Measurements from ENCODE around the gene CAMK4. TPM values are rescaled to one million over a fixed set of nuclear protein-coding genes. Genes with fewer than 3 reads are reported as not detected.
"Not testable (repeated sequence)": the region's sequence is repeated elsewhere in the genome, so short reads cannot be mapped to it uniquely, and the experiment has no call there.

The CAMK4 gene
- total RNA-seq, 1 donor from 2014 or later = 67.3 TPM

GRCh38 chr5:111299831-111300432 is 75.7 kb downstream of the CAMK4 start:
- peak in 1 of 2 donors; percentile 19 for DNase-seq (ENCODE audit: low spot score in 2 of 2)
- no peak for FAIRE-seq

DNA sequence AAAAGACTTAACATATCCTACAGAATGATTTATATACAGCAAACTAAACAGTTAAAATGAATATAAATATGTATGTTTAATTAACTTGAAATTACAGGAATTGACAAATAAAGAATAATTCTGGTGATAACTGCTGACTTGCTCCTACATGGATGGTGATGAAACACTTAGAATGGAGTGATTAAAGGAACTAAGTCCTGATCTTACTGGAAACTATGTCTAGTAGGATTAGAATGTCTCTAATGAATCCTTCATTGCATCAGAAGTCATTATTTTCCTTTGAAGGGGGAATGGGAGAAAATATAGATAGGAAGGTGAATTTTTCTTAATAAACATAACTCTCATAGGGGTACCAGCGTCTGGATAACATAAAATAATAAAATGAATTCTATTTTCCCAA is 77.1 kb downstream of the CAMK4 start:
- FAIRE-seq = no peak
- DNase-seq (ENCODE audit: low spot score in 2 of 2) = no peak

GRCh38 chr5:111302043-111302442 is 77.9 kb downstream of the CAMK4 start:
- not testable (repeated sequence) for DNase-seq (ENCODE audit: low spot score in 2 of 2); FAIRE-seq

- no peak for FAIRE-seq
Observed at GRCh38 chr5:111308951-111309350, 84.8 kb downstream of the CAMK4 start.

GRCh38 chr5:111309384-111309783 is 85.2 kb downstream of the CAMK4 start:
- FAIRE-seq = no peak
- DNase-seq (ENCODE audit: low spot score in 2 of 2) = no peak

More at GRCh38 chr5:111308951-111309350, 84.8 kb downstream of the CAMK4 start:
- no peak for DNase-seq (ENCODE audit: low spot score in 2 of 2)

- DNase-seq (ENCODE audit: low spot score in 2 of 2) (no peak), FAIRE-seq (no peak)
Observed at GRCh38 chr5:111310711-111311620, 86.8 kb downstream of the CAMK4 start.

DNA sequence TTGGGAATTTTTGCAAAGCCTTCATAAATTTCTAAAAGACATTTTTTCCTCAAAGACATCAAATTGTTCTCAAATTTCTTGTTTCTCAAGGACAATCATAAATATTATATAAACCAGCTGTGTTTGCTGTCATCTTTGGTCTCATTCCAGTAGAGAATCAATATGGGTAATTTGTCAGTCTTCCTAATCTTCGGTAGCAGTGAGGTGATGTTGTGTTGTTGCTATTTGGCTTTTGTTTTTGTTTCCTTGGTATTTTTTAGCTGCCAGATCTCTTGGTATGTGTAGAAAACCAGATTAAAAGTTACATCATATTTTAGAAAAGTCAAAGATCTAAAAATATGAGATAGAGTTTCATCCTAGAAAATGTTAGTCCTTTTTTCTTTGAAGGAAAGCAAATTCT is 87.5 kb downstream of the CAMK4 start:
- FAIRE-seq (no peak), DNase-seq (ENCODE audit: low spot score in 2 of 2) (no peak)

DNA sequence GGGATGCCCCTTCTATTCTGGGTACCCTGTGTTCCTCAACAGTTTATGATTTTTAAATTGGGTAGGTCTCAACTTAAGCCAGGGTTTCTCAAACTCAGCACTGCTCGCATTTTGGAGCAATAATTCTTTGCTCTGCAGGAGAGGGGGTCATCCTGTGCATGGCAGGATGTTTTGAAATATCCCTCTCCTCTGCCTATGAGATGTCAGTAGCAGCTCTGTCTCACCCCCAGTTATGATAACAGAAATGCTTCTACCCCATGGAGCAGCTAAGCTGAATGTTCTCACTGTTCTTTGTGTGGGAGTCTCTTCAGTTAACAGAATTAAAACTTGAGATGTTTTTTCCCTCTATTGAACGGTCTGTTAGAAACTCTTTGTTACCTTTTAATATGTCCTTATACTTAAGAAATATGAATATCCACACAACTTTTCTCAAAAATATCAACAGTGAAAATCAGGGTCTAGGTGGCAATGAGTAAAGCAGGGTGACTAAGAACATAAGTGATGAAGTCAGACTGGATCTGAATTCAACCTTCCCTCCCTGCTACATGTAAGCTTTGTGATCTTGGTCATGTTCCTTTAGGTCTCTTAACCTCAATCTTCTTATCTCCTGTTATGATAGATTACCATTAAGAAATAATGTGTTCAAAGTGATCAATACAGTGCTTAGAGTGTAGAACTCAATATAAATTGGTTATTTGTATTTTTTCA is 89.0 kb downstream of the CAMK4 start:
- FAIRE-seq (no peak), DNase-seq (ENCODE audit: low spot score in 2 of 2) (no peak)

DNA sequence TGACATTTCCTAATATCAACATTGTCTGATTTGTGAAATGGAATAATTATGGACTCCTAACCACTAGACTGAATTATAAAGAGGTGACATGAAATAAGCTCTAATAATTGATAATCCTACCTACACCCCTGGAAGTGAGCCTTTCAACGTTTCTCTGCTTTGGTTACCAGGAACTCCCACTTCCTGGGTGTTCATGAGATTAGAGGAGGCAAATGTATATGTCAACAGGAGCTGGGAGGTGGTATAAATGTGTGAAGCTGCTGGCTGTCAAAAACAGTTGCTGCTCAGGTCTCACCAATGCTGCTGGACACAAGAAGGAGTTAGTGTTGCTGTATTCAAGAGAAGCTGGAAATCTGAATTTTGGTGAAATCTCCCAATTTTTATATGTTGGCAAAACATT is 96.8 kb downstream of the CAMK4 start:
- FAIRE-seq = no peak
- no peak for DNase-seq (ENCODE audit: low spot score in 2 of 2)

DNA sequence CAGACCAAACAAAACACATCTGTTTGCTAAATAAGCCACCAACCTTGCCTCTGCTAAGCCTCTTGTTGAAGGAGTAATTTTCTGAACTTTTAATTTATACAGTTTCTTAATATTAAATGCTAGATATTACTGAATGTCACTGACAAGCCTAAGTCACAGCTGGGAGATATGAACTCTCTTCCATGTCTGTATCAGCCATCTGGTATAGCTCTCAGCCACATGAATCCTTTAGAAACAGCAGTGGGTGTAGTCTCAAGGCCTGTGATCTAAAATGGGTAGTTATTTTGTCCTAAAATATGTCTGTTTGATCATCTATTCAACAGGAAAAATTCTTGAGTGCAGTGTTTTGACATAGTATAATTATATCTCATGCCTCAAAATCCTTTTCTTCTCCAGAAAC is 97.2 kb downstream of the CAMK4 start:
- no peak for DNase-seq (ENCODE audit: low spot score in 2 of 2)

GRCh38 chr5:111326551-111326950 is 102.4 kb downstream of the CAMK4 start:
- DNase-seq (ENCODE audit: low spot score in 2 of 2) (no peak), FAIRE-seq (no peak)

More for the DNA sequence above, 97.2 kb downstream of the CAMK4 start:
- FAIRE-seq = no peak

GRCh38 chr5:111337133-111337532 is 112.9 kb downstream of the CAMK4 start:
- no peak for FAIRE-seq
- DNase-seq (ENCODE audit: low spot score in 2 of 2) = no peak

DNA sequence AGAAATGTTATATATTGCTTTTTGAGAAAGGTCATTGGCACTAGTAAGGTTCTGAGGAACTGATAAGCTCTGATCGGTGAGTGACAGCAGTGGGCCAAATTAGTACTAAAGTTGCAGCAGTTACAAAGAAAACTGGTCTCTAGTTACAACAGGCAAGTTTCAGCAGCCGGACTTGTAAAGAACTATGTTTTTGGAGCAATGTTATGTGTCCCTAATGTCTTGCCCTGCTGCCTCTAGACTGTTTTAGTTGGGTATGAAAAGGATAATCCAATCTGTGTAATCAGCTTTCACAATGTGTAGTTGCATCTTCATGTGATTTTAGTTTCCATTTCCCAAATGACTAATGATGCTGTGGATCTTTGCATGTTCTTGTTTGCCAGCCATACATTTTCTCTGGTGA is 113.5 kb downstream of the CAMK4 start:
- DNase-seq (ENCODE audit: low spot score in 2 of 2) (no peak), FAIRE-seq (no peak)

GRCh38 chr5:111345731-111346130 is 121.5 kb downstream of the CAMK4 start:
- DNase-seq (ENCODE audit: low spot score in 2 of 2) (no peak), FAIRE-seq (no peak)

DNA sequence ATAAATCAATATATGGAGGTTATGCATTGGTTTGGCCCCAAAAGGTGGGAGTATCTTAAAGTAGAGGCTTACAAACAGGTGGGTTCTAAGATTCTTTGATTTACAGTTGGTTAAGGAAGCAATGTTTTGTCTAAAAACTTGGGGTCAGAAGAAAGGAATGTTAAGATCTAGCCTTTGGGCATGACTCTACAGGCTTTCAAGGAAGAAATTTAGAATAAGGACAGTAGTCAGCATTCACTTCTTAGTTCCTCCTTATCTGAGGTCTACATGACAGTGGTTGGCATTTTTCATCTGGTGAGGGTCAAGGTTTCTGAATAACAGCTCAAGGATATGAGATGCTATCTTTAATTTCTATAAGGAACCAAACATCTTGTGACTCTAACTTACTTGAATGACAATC is 122.8 kb downstream of the CAMK4 start:
- DNase-seq (ENCODE audit: low spot score in 2 of 2) (no peak), FAIRE-seq (no peak)

DNA sequence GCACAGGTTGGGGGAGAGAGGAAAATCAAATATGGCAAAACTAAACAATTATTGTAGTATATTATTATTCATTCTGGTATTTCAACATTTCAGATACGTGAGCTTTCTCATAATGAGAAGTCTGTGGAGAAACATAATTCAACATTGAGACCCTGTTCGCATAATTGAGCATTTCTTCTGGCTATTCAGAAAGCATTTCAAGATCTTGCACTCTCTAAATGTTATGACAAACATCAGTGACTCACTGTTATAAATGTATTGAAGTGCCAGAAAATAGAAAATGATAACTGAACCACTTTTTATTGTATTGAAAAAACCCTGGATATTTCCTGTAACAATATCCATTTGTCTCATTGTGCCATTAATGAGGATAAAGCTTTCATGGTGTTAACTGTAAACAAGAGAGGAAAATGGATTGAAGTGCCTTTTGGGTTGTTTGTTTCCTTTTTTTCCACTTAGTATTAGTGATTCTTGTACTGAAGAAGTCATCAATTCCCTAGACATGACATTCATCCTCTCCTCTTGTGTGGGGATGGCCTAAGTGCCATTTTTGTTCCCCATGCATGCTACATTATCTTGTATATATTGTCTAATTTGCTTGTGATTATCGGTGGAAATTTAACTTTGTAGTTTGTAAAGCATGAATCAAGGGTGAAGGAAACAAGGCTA is 124.6 kb downstream of the CAMK4 start:
- DNase-seq (ENCODE audit: low spot score in 2 of 2) = no peak
- FAIRE-seq = no peak

- FAIRE-seq = no peak
- DNase-seq (ENCODE audit: low spot score in 2 of 2) = no peak
Observed at GRCh38 chr5:111349429-111349828, 125.2 kb downstream of the CAMK4 start.

DNA sequence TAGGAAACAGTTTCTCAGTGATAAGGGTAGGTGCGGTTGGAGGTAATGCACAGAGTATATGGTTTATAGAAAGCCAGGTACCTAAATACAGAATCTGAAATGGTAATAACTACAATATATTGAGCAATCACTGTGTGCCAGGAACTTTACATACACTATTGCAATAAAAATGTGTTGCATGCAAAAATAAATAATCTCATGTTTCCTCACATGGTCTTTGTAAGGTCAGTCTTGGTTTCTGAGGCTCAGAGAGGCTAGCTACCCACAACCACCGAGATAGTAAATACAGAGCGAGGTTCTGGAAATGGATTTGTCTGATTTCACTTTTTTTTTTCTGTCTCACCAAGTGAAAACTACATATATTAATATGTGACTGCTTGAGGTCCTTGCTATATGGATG is 128.9 kb downstream of the CAMK4 start:
- DNase-seq (ENCODE audit: low spot score in 2 of 2) (no peak), FAIRE-seq (no peak)

GRCh38 chr5:111358726-111359125 is 134.5 kb downstream of the CAMK4 start:
- DNase-seq (ENCODE audit: low spot score in 2 of 2); FAIRE-seq: not testable (repeated sequence)

- no peak for DNase-seq (ENCODE audit: low spot score in 2 of 2)
- no peak for FAIRE-seq
Observed at GRCh38 chr5:111360173-111360572, 136.0 kb downstream of the CAMK4 start.

GRCh38 chr5:111364992-111365391 is 140.8 kb downstream of the CAMK4 start:
- FAIRE-seq = no peak
- no peak for DNase-seq (ENCODE audit: low spot score in 2 of 2)

Data from frontal cortex (tissue), 4 donors.